ENCODE measurements around the gene LRTM1.

Gene LRTM1

DNA sequence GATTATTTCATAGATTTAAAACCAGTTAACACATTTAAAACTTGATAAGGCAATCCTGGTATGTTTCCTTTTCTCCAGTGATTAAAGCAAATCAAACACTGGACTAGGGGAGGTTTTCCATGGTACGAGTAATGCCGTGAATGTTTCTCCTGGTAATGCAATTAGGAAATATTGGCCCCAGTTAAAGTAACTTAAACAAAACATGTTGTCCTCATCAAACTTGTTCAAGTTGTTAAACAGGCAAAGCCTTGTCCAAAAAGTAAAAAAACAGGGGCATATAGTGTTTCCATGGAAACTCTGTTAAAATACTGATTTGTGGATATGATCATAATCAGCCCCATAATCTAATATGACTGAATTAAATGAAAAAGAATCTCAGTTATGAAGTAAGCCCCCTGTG lies 13.1 kb upstream of the LRTM1 start:
- DNase-seq (ENCODE audit: low read depth in 1 of 2, low spot score in 1 of 2): no peak

DNA sequence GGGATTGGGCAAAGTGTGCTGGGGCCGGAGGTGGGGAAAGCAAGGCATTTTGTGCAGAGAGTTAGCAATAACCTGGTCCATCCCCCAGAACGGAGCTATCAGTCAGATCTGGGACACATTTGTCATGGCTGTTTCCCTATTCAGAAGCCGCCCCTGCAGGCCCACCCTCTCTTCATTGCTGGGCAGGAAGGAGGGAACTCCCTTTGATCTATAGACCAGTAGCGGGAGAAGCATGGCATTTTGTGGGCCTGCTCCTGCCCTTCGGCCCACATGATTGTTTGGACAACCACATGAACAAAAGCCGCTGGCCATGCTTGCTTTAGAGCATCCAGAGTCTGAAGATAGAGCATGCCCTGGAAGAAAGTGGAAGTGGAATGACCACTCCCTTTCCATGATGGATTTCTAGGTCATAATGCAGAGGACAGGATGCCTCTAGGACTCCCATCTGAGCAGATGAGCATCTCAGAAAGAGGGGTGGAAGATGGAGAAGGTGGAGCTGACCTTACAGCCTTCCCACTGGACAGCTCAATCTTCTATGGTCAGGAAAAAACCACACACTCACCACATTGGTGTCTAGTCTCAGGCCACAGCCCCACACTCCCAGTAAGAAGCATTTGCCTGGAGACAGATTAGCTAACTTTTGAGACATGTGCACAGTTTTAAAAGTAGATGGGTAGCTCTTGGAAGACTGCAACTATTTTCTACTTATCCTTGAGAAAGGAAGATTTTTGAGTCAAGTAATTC lies 11.9 kb upstream of the LRTM1 start:
- DNase-seq (ENCODE audit: low read depth in 1 of 2, low spot score in 1 of 2): no peak

DNA sequence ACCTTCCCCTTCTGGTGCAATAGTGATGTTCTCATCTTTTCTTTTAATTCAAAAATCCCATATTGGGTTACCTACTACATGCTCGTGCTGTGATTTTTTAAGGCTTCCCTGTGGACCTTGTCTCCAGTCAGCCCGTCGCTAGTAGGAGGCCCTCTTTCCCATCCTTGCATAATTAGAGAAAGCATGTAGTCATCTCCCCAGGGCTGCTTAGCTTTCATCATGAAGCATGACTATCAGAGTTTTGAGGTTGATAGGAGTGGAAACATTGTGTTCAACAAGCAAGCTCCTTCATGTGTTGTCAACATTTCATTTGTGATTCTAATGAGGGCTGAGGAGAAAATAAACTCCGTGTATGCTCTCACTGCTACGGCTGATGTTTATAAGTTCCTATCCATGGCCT lies 8.7 kb upstream of the LRTM1 start:
- no peak for DNase-seq (ENCODE audit: low read depth in 1 of 2, low spot score in 1 of 2)

DNA sequence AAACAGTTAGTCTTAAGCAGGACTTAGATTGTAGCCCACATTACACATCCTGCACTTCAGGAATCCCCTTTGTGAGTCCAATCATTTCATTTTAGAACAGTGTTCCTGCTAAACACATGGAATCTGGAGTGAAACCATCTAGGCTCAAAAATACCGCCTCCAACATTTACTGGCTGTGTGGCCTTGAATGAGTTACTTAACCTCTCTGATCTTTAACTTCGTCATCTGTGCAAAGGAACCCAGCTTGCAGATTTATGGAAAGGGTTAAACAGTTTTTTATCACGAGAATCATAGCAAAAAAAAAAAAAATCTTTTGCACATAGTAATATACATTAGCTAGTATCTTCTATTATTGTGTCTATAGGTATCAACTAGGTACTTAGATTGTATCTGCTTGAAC lies 8.0 kb upstream of the LRTM1 start:
- no peak for DNase-seq (ENCODE audit: low read depth in 1 of 2, low spot score in 1 of 2)

DNA sequence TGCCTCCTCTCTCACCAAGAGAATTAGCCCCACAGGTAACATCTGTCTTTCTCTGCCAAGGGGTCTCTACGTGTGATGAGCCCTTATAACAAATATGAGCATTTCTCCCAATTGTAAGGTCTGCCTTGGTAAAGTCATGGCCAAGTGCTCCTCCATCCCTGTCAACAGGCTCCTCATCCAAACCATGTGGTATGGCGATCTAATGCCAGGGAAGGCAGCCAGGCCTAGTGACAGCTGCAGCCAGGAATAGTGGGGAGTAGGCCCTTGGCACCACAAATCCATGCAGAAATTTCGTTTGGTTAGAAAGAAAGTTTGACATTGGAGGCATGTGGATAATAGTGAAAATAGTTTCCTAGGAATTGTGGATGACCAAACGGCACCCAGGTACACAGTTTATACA lies 4.7 kb upstream of the LRTM1 start:
- DNase-seq (ENCODE audit: low read depth in 1 of 2, low spot score in 1 of 2): no peak

DNA sequence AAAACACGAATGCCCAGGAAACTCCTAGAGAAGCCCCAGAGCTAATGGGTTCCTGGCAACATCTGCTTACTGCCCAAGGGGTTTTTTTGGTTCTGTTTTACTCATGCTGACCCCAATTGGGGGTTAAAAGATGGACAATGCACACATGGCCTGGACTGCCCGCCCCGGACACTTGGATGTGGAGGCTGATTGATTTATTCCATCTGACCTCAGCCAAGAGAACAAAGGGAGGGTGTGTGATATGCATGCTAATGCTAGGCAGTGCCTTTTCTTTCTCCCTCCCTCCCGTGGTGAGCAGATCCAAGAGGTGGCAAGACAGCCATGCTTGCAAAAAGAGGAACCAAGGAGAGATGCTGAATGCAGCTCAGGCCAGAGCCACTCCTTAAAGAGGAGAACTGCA lies 3.3 kb upstream of the LRTM1 start:
- DNase-seq (ENCODE audit: low read depth in 1 of 2, low spot score in 1 of 2): no peak

DNA sequence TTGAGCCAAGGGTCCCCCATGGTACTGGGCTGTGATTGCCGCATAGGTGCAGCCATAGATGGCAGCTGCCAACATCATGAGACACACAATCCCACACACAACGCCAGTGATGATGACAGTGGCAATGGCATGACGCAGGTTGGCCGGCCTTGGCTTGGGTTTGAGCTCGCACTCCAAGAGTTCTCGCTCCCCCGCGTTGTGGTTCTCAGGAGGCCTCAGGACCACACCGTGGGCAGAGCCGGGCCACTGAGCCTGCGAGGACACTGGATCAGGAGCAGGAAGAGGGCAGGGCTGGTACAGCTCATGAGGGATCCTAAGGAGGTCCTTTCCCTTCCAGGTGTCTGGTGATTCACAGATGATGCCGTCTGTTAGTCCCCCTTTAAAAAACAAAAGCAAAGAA lies 9.3 kb downstream of the LRTM1 start:
- DNase-seq (ENCODE audit: low read depth in 1 of 2, low spot score in 1 of 2): no peak

DNA sequence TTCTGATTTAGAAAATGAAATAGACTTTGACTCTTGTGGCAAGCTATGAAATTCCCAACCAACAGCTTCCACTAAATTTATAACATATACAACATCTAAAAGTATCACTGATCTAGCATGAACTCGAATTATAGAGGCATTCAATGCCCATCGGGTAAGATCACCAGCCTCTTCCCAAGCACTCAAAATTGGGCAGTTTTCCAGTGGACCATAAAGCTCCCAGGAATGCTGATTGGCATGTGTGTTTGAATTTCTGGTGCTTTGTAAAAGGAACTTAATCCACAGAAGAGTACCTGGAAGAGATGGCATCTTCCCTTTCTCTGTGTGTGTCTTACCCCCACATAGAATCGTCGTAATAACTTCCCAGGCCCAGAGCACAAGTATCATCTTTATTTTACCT lies 10.0 kb downstream of the LRTM1 start:
- no peak for DNase-seq (ENCODE audit: low read depth in 1 of 2, low spot score in 1 of 2)

DNA sequence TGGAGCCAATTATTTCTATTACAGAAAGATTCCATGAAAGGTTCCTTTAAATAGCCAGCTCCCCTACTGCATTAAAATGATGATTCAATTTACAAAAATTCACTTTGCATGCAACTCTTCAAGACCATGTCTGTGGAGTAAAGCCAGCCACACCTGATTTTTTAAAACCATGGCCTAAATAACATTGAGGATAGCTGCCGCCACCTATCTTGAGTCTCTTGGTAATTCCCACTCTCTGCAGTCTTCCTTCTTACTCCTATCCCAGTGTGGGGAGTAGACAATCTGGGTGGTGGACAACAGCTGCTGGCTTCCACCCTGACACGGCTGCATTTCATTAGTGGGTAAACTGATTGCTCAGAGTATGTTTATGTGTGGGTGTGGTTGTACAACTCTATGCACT lies 10.7 kb downstream of the LRTM1 start:
- DNase-seq (ENCODE audit: low read depth in 1 of 2, low spot score in 1 of 2): no peak

DNA sequence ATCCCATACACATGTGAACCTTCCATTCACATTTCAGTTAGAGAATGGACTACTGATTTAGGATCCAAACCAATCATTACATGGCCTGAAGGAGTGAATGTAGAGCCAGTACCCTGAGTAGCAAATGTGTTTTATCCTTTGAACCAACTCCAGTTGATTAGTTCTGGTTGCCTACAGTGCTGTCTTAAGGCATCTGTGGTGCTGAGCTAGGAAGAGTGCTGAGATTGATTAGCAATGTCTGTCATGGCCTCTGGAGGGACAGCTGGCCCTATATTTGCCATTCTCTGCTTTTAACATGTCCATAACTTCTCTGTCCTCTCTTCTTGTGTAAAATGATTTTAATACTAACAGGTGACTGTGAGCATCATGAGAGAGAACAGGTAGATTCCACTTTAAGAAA lies 11.1 kb downstream of the LRTM1 start:
- no peak for DNase-seq (ENCODE audit: low read depth in 1 of 2, low spot score in 1 of 2)

DNA sequence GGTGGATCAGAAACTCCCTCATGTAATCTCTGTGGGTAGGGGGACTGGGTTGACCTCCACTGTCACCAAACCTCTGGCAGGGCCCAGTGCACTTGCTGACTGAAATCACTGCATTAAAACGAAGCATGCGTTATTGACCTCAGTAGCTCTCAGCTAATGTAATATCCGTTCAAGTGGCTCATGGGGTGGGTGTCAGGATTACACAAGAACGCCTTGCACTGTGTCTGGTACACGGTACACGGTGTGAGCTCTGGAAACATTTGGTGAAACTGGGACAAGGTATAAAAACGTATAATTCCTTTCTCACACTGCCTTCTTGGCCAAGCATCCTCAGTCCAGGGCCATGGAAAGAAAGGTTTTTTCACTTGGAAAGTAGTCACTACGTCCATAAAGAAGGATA lies 11.9 kb downstream of the LRTM1 start:
- DNase-seq (ENCODE audit: low read depth in 1 of 2, low spot score in 1 of 2): no peak

DNA sequence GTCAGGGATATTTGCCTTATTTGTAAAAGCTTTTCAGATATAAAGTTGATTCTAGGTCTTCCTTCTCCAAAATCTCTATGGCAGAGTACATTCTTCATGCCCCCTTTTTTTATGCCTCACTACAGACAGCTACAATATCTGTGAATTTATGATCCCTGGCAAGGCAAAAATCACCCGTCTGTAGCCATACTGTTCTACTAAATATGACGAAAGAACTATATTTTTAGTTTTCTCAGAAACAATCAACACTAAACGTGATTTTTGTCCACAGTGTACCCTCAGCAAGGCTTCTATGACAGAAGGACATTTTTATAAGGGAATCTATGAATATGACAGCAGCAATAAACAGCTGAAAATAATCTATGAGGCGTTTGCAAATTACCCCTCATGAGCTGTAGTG lies 12.7 kb downstream of the LRTM1 start:
- no peak for DNase-seq (ENCODE audit: low read depth in 1 of 2, low spot score in 1 of 2)

DNA sequence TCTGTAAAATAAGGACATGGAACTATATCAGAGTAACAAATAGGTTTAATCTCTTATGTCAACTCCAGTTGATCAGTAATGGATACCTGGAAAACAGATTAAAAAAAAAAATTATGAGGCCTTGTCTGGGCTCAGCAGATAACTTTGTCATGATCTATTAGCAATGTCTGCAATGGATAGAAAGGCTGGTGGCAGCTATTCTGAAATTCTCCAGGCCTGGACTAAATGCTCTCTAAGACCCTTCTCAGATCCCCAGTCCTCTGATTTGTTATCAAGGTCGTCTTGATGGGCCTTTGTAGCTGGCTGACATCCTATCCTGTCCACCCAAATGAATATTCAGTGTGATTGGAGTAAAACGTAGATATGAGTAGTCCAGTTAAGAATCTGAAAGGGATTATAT lies 13.7 kb downstream of the LRTM1 start:
- no peak for DNase-seq (ENCODE audit: low read depth in 1 of 2, low spot score in 1 of 2)

DNA sequence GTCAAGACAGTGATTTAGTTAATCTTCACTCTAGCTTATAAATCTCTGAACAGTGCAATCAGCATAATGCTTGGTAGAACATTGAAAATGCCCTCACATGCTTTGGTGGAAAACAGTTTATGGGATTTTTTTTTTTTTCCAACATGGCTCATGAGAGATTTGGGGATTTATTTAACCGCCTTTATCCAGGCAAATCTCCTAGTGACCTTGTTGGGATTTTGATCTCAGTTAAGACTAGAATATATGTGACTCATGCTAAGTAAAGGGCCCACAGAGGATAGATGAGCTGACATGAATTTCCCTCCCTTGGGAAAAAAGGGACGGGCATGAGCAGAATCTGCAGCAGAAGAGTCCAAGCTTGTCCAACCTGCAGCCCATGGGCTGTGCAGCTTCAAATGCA lies 18.7 kb downstream of the LRTM1 start:
- no peak for DNase-seq (ENCODE audit: low read depth in 1 of 2, low spot score in 1 of 2)

DNA sequence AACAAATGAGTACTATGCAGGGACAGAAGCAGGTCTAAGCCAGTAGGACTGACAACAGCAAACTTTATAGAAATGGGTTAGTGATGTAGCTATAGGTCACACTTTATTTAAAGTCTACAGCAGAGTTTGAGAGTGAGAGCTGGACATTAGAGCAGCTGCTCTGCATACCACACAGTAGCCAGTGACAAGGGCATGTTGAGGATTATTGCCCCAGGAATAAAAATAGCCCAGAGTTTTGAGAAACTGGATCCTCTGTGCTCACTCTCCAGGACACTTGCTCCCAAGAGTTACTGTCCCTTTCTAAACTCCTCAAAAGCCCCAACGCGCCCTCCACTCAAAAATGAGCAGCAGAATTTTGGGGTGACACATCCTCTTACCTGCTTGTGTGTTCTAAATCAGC lies 21.1 kb downstream of the LRTM1 start:
- no peak for DNase-seq (ENCODE audit: low read depth in 1 of 2, low spot score in 1 of 2)

DNA sequence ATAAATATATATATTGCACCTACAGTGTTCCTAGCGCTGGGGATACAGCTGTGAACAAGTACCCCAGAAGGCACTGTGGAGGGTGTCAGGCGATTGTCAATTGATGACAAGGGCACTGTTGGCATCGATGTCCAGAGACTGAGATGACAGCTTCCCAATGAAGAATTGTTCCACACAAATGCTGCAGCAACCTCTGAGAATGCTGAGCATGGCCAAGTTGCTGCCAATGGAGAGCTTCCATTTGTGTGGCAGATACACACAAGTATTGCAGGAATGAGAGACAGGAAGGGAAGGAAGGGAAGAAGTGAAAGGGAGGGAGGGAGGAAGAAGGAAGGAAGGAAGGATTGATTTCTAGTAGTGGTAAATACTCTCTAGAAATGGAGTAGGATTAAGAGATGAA lies 21.9 kb downstream of the LRTM1 start:
- DNase-seq (ENCODE audit: low read depth in 1 of 2, low spot score in 1 of 2): no peak

DNA sequence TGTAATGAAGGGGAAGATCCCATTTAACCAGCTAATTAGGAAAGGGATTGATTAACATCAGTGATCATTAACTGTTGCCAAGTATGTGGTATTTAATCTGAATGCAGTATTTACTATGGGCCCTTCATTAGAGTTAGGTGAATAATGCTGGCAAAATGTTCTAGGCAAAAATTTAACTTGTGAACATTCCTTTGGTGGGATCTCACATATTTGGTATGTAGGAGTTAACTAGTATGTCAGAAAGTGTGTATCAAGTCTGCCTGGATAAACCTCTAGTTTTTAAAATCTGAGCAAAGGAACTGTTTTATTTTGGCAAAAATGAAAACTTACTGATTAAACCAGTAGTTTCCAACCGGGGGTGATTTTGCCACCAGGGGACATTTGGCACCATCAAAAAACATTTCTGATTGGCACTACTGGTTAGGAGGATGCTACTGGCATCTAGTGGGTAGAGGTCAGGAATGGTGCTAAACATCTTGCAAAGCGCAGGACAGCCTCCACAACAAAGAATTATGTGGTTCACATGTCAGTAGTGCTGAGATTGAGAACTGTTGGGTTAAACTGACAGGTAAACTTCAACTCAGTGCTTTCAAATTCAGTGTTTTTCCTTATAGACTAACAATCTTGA lies 22.5 kb downstream of the LRTM1 start:
- no peak for DNase-seq (ENCODE audit: low read depth in 1 of 2, low spot score in 1 of 2)

DNA sequence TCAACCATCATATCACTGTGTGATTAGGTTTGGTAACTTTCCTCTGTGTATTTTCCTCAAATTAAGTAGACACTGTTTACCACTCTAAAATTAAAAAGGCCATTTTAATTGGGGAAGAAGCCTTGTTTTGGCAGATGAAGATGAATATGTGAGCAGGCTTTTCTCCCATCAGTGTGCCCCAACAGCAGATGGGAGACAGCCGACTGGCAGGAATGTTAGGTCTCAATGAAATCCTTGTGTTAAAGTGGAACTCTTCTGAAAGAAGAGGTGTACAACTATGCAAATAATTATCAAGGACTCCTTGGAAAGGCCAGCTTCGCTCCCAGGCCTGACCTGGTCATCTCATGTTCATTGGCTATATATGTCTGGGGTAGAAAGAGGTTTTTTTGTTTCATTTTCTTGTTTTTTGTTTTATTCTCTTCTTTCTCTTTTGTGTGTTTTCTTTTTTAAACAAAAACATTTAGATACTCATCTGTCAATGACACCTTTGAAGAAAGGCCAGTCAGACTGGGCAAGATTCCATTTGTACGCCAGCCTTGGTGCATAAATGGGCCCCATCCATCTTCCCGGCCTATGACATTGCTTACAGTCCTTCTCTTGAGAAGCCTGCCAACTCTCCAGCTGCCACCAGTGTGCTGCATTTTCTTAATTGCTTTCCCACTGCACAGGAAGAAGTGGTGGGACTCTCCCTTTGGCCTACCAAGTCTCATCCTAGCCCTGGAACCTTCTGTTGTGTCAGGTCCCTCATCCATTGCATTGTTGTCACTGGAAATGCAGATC lies 25.8 kb downstream of the LRTM1 start:
- DNase-seq (ENCODE audit: low read depth in 1 of 2, low spot score in 1 of 2): no peak

DNA sequence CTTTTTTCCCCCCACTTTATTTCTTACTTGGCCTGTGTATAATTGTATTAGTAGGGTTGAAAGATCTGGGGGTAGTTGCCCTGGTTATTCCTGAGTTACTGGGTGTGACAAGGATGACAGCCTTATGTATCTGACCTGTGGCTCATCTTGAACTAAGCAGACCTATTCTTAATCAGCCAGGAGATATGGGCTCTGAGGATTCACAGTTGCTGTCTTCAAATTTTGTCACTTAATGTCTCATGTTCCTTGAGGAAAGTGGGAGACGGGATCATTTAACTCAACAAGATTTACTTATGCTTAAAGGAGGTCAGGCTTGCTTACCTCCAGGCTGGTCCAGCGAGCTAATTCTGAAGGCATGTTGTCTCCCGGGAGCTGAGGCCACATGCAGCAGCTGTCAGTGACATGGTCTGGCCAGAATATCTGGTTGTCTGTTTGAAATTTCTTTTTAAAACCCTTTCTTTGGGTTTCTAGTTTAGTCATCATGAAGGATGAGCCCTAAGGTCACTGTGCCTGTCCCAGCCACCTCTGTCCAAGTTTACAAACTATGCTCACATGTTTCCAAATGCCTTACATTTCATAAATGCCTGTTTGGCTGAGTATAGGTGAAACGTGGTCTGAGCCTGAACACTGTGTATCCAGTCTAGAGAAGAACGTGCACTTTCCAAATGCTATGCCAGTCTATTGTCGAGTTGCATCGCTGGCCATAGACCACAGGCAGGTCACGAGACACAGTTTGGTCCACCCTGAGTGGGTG lies 26.8 kb downstream of the LRTM1 start:
- no peak for DNase-seq (ENCODE audit: low read depth in 1 of 2, low spot score in 1 of 2)

DNA sequence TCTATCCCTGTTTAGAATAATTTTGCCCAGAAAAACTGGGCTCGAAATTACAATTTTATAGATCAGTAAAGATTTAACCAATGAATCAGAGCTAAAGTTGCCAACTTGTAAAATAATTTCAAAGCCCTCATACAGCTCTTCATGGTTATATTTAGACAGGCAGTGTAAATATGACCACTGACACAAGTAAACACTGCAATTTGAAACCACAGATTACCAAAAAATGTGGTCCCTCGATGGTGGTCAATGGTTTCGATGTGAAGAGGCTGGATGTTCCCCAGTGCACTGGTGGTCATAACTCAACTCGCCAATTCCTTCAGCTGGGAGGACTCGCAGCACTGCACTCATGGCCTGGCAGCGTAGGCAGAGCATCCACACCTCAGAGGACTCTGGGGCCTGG lies 28.6 kb downstream of the LRTM1 start:
- no peak for DNase-seq (ENCODE audit: low read depth in 1 of 2, low spot score in 1 of 2)

DNA sequence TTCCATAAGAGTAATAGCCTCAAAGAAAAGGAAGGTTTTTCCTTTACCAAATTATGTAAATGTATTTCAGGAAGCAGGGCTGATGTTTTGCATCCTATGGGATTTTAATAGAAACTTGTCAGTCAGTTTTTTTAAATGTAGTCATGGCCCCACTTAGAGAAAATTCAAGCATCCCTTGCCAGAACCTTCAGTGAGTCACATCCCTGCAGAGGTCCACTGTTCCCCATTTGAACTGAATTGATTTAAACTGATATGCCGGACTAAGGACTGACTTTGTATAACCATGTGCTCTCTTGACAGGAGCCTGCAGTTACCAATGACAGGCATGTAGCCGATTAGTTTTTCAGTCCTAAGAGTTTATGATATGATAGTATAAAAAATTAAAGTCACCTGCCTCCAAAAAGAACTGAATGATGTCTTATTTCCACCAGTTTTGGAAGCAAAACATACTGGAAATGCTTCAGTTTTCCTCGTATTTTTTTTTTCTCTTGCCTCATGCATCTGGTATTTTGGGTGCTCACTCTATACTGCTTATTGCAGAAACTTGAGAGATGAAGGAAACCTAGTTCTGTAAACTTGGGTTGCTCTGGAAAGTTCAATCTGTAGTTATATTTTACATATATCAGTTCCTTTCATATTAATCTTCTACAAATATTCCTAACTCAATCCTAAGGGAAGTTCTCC lies 30.7 kb downstream of the LRTM1 start:
- no peak for DNase-seq (ENCODE audit: low read depth in 1 of 2, low spot score in 1 of 2)
